ES-I3 (cell line): ENCODE data around the gene TNFSF12.

Experiments used
- H3K36me3 ChIP-seq: 2 replicates; pipeline ENCODE4 v1.6.1; 2013; ENCODE audit warnings: mild to moderate bottlenecking, low read length, control low read depth, moderate library complexity; ENCODE audit not compliant: insufficient read depth
- H3K4me1 ChIP-seq: 2 replicates; pipeline ENCODE4 v1.6.1; 2013; ENCODE audit warnings: mild to moderate bottlenecking, control low read depth, low read length; ENCODE audit not compliant: insufficient read depth
- H3K9ac ChIP-seq: 2 replicates; pipeline ENCODE4 v1.6.1; 2013; ENCODE audit warnings: low read depth, mild to moderate bottlenecking, low read length, moderate library complexity
- H3K9me3 ChIP-seq: 2 replicates; pipeline ENCODE4 v1.6.1; 2013; ENCODE audit warnings: mild to moderate bottlenecking, low read length, moderate library complexity; ENCODE audit not compliant: control insufficient read depth, insufficient read depth

TNFSF12 gene

DNA sequence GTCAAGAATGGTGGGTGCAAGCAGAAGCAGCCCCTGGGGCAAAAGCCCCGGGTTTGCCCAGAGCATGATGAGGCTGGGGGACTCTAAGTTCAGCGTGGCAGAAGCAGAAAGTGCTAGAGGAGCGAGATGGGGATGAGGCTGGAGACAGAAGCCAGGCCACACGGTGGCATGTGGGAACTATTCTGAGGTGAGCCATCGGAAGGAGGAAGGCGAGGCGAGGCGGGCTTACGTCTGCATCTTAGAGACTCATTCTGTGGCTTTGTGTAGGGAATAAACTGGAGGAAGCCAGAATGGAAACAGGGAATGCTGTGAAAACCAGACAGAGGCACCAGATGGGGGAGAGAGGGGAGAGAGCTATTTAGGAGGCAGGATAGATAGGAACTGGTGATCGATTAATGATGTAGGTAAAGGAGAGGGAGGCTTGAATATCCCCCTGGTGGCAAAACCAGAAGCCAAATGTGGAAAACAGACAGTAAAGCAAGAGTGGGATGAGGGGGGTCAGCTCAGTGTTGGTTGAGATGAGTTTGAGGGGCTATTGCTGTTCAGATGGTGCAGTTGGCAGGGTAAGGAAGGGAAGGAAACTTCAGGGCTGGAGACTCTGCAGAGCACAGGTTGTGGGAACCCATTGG is 6.6 kb downstream of the TNFSF12 start:
- H3K4me1 ChIP-seq = peaks cover 12% of the 10 kb centered on the region
- no peaks in the 10 kb centered on the region for H3K36me3 ChIP-seq
- no peaks in the 10 kb centered on the region for H3K9me3 ChIP-seq
- H3K9ac ChIP-seq = no peak overlapping the region

DNA sequence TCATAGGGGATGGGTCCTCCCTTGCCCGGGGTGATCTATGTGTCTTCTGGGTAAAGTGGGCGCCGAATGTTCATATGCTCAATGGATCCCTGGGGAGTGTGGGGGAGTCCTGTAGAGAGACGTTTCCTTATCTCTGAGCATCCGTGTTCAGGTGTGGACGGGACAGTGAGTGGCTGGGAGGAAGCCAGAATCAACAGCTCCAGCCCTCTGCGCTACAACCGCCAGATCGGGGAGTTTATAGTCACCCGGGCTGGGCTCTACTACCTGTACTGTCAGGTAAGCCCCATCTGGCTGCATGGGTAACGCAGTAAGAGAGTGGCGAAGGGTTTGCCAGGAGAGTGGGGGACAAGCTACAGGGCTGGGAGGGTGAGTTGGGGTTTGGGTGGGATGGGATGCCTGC is 7.8 kb downstream of the TNFSF12 start:
- Histone ChIP-seq H3K4me1 (peaks cover 12% of the 10 kb centered on the region), H3K36me3 (no peaks in the 10 kb centered on the region), H3K9ac (no peak overlapping the region), H3K9me3 (no peaks in the 10 kb centered on the region)

DNA sequence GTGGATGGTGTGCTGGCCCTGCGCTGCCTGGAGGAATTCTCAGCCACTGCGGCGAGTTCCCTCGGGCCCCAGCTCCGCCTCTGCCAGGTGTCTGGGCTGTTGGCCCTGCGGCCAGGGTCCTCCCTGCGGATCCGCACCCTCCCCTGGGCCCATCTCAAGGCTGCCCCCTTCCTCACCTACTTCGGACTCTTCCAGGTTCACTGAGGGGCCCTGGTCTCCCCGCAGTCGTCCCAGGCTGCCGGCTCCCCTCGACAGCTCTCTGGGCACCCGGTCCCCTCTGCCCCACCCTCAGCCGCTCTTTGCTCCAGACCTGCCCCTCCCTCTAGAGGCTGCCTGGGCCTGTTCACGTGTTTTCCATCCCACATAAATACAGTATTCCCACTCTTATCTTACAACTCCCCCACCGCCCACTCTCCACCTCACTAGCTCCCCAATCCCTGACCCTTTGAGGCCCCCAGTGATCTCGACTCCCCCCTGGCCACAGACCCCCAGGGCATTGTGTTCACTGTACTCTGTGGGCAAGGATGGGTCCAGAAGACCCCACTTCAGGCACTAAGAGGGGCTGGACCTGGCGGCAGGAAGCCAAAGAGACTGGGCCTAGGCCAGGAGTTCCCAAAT is 8.4 kb downstream of the TNFSF12 start:
- Histone ChIP-seq H3K4me1 (peaks cover 12% of the 10 kb centered on the region), H3K36me3 (no peaks in the 10 kb centered on the region), H3K9me3 (no peaks in the 10 kb centered on the region), H3K9ac (peak overlapping the region; percentile 39; the same call in 1 of the 2 replicates)

DNA sequence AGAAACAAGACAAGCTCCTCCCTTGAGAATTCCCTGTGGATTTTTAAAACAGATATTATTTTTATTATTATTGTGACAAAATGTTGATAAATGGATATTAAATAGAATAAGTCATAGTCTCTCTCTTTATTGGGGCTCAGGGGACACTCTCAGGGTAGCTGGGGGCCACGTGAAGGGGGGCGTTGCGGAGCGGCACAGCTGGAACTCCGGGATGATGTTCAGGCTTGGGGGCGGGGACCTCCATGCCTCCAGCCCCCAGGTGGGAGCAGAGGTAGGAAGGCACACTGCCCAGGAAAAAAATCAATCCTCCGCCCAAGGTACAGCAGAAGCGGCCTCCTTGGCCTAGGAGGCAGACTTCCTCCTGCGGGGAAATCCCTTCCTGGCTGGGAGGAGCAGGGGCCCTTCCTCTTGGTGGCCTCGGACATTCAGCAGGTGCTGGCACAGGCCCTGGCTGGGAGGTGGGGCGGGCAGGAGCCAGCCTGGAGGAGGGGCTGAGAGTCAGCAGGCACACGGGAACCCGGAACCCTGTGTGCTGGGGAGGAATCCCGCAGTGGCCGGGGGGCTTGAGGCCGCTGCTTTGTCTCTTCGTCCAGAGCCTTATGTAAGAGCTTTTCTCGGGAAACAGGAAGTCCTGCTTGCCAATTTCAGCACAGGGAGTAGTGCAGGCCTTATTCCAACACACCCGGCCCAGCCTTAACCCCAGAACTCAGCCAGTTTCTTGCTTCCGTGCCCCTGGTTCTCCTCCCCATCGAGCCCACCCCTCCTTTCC is 9.1 kb downstream of the TNFSF12 start:
- no peaks in the 10 kb centered on the region for H3K36me3 ChIP-seq
- H3K9me3 ChIP-seq = no peaks in the 10 kb centered on the region
- peak overlapping the region; percentile 39 for H3K9ac ChIP-seq
- H3K4me1 ChIP-seq = peaks cover 17% of the 10 kb centered on the region

DNA sequence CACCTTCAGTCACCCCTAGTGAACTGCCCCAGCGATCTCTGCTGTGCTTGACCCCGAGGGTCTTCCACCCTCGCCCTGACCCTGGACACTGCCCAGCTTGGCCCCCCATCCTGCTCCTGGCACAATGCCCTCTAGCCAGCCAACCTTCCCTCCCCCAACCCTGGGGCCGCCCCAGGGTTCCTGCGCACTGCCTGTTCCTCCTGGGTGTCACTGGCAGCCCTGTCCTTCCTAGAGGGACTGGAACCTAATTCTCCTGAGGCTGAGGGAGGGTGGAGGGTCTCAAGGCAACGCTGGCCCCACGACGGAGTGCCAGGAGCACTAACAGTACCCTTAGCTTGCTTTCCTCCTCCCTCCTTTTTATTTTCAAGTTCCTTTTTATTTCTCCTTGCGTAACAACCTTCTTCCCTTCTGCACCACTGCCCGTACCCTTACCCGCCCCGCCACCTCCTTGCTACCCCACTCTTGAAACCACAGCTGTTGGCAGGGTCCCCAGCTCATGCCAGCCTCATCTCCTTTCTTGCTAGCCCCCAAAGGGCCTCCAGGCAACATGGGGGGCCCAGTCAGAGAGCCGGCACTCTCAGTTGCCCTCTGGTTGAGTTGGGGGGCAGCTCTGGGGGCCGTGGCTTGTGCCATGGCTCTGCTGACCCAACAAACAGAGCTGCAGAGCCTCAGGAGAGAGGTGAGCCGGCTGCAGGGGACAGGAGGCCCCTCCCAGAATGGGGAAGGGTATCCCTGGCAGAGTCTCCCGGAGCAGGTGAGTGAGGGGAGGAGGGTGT is 9.9 kb downstream of the TNFSF12 start, which contains the start of gene TNFSF13:
TSS of gene TNFSF13 (plus strand) at position 207 of the 776 bp plus-strand sequence. CDS start at position 497, 290 bp downstream.
- Histone ChIP-seq H3K9ac (peak within 1 kb of the TSS; percentile 39), H3K4me1 (peaks cover 17% of the 10 kb centered on the region), H3K36me3 (peaks cover 1% of the 10 kb centered on the region), H3K9me3 (no peaks in the 10 kb centered on the region)

DNA sequence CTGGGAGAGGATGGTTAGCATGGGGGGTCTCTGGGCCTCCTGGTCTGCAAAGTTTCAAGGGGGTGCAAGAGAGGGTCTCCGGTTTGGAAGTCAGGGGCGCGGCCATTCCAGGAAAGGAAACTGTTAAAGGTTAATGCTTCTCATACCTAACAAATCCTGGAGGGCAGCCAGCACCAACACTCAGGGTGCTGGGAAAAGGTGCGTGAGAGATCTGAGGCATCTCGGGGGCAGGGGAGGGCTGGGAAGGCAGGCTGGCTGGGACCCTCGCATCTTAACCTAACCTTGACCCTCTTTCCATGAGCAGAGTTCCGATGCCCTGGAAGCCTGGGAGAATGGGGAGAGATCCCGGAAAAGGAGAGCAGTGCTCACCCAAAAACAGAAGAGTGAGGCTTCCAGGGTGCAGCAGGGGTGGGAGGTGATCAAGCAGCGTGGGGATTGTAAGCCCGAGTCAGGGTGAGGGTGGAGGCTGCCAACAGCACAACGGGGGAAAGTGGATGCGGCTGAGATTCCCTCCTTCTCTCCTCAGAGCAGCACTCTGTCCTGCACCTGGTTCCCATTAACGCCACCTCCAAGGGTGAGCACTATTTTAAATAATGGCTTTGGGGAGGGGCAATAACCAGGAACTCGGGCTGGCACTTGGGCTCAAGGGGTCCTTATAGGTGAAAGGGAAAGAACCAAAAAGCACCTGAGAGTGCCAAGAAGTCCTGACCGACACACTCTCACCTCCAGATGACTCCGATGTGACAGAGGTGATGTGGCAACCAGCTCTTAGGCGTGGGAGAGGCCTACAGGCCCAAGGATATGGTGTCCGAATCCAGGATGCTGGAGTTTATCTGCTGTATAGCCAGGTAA is 10.7 kb downstream of the TNFSF12 start:
- peaks cover 17% of the 10 kb centered on the region for H3K4me1 ChIP-seq
- H3K9ac ChIP-seq = peak overlapping the region; percentile 35; the same call in 1 of the 2 replicates
- no peaks in the 10 kb centered on the region for H3K9me3 ChIP-seq
- H3K36me3 ChIP-seq = peaks cover 8% of the 10 kb centered on the region

DNA sequence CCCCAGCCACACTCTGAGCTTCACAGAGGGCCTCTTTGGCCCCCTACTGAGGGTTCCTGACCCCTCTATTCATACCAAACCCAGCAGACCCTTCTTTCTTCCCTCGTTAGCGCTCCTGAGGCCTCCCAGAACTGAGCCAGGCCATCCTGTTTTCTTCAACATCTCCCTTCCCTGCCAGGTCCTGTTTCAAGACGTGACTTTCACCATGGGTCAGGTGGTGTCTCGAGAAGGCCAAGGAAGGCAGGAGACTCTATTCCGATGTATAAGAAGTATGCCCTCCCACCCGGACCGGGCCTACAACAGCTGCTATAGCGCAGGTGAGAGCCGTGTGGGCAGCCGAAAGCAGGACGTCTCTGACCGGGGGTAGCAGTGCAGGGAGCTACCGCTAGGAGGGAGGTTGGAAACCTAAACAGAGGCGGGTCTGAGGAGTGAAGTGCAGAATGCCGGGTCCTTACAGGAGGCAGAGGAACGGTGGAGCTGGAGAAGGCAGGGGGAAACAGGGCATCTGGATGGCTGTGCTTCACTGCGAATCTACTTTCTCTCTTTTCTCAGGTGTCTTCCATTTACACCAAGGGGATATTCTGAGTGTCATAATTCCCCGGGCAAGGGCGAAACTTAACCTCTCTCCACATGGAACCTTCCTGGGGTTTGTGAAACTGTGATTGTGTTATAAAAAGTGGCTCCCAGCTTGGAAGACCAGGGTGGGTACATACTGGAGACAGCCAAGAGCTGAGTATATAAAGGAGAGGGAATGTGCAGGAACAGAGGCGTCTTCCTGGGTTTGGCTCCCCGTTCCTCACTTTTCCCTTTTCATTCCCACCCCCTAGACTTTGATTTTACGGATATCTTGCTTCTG is 11.5 kb downstream of the TNFSF12 start:
- H3K9ac ChIP-seq = peak overlapping the region; percentile 90; the same call in 1 of the 2 replicates
- H3K4me1 ChIP-seq = peaks cover 17% of the 10 kb centered on the region
- peaks cover 14% of the 10 kb centered on the region for H3K36me3 ChIP-seq
- H3K9me3 ChIP-seq = no peaks in the 10 kb centered on the region

DNA sequence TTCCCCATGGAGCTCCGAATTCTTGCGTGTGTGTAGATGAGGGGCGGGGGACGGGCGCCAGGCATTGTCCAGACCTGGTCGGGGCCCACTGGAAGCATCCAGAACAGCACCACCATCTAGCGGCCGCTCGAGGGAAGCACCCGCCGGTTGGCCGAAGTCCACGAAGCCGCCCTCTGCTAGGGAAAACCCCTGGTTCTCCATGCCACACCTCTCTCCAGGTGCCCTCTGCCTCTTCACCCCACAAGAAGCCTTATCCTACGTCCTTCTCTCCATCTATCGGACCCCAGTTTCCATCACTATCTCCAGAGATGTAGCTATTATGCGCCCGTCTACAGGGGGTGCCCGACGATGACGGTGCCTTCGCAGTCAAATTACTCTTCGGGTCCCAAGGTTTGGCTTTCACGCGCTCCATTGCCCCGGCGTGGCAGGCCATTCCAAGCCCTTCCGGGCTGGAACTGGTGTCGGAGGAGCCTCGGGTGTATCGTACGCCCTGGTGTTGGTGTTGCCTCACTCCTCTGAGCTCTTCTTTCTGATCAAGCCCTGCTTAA is 12.2 kb downstream of the TNFSF12 start:
- H3K9me3 ChIP-seq = no peaks in the 10 kb centered on the region
- H3K36me3 ChIP-seq = peaks cover 19% of the 10 kb centered on the region
- peaks cover 17% of the 10 kb centered on the region for H3K4me1 ChIP-seq
- H3K9ac ChIP-seq = peak overlapping the region; percentile 90

DNA sequence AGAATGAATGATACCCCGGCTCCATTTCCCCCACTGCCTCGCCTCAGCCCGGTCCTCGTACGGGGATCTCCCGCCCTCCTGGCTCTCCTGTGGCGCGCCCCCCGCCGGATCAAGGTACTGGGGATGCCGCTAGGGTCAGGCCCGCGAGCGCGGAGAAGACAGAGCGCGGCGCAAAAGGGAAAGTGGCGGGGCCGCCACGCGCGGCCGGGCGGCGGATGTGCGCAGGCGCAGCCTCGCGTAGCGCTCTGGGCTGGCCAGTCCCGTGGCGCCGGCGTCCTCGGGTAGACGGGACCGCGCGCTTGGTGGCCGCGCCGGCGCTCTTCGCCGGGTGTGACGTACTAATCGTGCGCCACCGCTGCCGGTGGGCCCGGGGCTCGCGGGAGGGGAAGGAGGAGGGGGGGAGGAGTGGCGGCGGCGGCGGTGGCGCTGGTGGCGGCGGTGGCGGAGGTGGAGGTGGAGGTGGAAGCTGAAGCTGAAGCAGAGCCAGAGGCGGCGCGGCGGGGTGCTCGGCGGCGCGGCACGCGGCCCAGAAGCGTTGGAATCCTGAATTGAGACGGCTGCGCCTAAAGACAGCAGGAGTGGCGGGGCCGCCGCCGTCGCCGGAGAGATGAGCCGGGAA is 12.8 kb downstream of the TNFSF12 start, which contains the start of gene SENP3:
TSS of gene SENP3 (plus strand) at position 331 of the 619 bp plus-strand sequence. CDS start 1,158 bp downstream, outside the sequence.
- Histone ChIP-seq H3K9ac (peak within 1 kb of the TSS; percentile 90), H3K9me3 (no peaks in the 10 kb centered on the region), H3K36me3 (peaks cover 23% of the 10 kb centered on the region), H3K4me1 (peaks cover 17% of the 10 kb centered on the region)

DNA sequence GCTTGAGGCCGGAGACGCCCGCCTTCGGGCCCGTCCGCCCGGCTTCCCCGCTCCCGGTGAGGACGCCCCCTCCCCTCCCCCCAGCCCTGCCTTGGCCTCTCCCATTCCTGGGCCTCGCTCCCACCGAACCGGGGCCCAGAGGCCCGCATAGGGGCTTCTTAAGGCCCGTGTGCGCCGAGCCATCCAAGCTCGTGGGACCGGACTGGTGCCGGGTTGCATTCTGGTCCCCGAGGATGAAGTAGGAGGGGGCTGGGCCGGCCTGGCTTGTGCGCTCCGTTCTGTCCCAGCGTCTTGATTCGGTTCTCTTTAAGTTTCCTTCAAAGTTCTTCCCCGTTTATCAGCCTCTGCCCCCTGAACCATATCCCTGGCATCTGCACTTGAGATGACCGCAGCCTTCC is 13.3 kb downstream of the TNFSF12 start:
- Histone ChIP-seq H3K9me3 (no peaks in the 10 kb centered on the region), H3K4me1 (peaks cover 17% of the 10 kb centered on the region), H3K9ac (peak overlapping the region; percentile 90), H3K36me3 (peaks cover 24% of the 10 kb centered on the region)

DNA sequence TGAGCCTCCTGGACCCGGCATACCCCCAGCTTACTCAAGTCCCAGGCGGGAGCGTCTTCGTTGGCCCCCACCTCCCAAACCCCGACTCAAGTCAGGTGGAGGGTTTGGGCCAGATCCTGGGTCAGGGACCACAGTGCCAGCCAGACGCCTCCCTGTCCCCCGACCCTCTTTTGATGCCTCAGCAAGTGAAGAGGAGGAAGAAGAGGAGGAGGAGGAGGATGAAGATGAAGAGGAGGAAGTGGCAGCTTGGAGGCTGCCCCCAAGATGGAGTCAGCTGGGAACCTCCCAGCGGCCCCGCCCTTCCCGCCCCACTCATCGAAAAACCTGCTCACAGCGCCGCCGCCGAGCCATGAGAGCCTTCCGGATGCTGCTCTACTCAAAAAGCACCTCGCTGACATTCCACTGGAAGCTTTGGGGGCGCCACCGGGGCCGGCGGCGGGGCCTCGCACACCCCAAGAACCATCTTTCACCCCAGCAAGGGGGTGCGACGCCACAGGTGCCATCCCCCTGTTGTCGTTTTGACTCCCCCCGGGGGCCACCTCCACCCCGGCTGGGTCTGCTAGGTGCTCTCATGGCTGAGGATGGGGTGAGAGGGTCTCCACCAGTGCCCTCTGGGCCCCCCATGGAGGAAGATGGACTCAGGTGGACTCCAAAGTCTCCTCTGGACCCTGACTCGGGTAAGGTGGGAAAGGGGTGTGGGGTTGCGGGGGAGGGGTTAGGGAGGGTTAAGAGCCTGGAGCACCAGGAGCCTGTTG is 14.4 kb downstream of the TNFSF12 start:
- Histone ChIP-seq H3K4me1 (peaks cover 12% of the 10 kb centered on the region), H3K9me3 (no peaks in the 10 kb centered on the region), H3K36me3 (peaks cover 24% of the 10 kb centered on the region), H3K9ac (no peak overlapping the region)

DNA sequence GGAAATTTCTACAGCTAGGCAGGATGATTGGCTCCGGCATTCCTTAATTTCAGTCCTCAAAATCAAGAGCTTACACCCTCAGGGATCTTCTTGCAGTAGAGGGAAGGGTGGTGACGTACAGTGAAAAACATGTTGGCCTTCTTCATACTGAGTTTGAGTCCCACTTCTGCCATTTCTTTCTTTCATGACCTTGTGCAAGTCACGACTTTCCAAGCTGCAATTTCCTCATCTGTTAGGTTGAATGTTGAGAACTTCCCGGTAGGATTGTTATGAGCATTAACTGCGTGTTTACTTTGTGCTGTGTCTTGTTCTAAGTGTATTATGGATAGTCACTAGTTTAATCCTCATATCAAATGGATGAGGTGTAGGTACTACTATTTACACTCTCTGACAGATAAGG is 20.7 kb downstream of the TNFSF12 start:
- Histone ChIP-seq H3K4me1 (peaks cover 7% of the 10 kb centered on the region), H3K9me3 (no peaks in the 10 kb centered on the region), H3K36me3 (peaks cover 31% of the 10 kb centered on the region), H3K9ac (no peak overlapping the region)
